Measurements from ENCODE around the gene ZSCAN22. TPM values are rescaled to one million over a fixed set of nuclear protein-coding genes. Genes with fewer than 3 reads are reported as not detected.
"Not testable (repeated sequence)": the region's sequence is repeated elsewhere in the genome, so short reads cannot be mapped to it uniquely, and the experiment has no call there.

Gene ZSCAN22
- total RNA-seq, 1 donor from 2014 or later: 1.5 TPM

- peaks cover 5% of the 10 kb centered on the region for H3K36me3 ChIP-seq
- H3K27ac Mint-ChIP-seq: no peak overlapping the region
- H3K27me3 ChIP-seq: no peaks in the 10 kb centered on the region
- no peak for DNase-seq (ENCODE audit: low spot score)
- H3K4me3 ChIP-seq: no peak overlapping the region
- H3K79me2 ChIP-seq (ENCODE audit: low read depth): peaks cover 27% of the 10 kb centered on the region
- H3K27me3 Mint-ChIP-seq (ENCODE audit: insufficient read depth, low read depth): peaks cover 5% of the 10 kb centered on the region
- H4K20me1 ChIP-seq (ENCODE audit: low read depth): peaks cover 12% of the 10 kb centered on the region
- peaks cover 12% of the 10 kb centered on the region for H3K9me3 Mint-ChIP-seq
- H3K27ac ChIP-seq: no peak overlapping the region
- H3K4me1 Mint-ChIP-seq: peaks cover 18% of the 10 kb centered on the region
- peaks cover 29% of the 10 kb centered on the region for H3F3A ChIP-seq (ENCODE audit: low read depth)
- peaks cover 68% of the 10 kb centered on the region for H3K36me3 Mint-ChIP-seq
- H3K4me2 ChIP-seq: no peak overlapping the region
- H3K9ac ChIP-seq: no peak overlapping the region
- no peak for TF ChIP-seq EZH2phosphoT487 (IDR thresholded peaks at IDR 0.05)
- TF ChIP-seq CTCF (IDR thresholded peaks at IDR 0.05): no peak
- peaks cover 8% of the 10 kb centered on the region for H3K4me1 ChIP-seq
- no peaks in the 10 kb centered on the region for H3K9me3 ChIP-seq (ENCODE audit: low read depth)
- H3K4me3 Mint-ChIP-seq: peak overlapping the region; percentile 53
- H2AFZ ChIP-seq (replicated peaks): no peak overlapping the region
Observed at GRCh38 chr19:58307736-58308135, 19.1 kb upstream of the ZSCAN22 start.

GRCh38 chr19:58310685-58311084 lies 16.1 kb upstream of the ZSCAN22 start:
- H3K9ac ChIP-seq; H3K27ac Mint-ChIP-seq; H3K4me1 Mint-ChIP-seq; H4K20me1 ChIP-seq (ENCODE audit: low read depth); H3K9me3 ChIP-seq (ENCODE audit: low read depth); H3K27me3 ChIP-seq; H3K4me1 ChIP-seq; H3F3A ChIP-seq (ENCODE audit: low read depth); H3K4me3 ChIP-seq; H3K4me2 ChIP-seq; H3K4me3 Mint-ChIP-seq; H2AFZ ChIP-seq (replicated peaks); H3K27ac ChIP-seq; H3K27me3 Mint-ChIP-seq (ENCODE audit: insufficient read depth, low read depth): not testable (repeated sequence)
- Mint-ChIP-seq H3K36me3 (peaks cover 82% of the 10 kb centered on the region), H3K9me3 (peaks cover 14% of the 10 kb centered on the region)
- Histone ChIP-seq H3K36me3 (peaks cover 11% of the 10 kb centered on the region), H3K79me2 (ENCODE audit: low read depth) (peaks cover 23% of the 10 kb centered on the region)
- peak; percentile 63 for TF ChIP-seq CTCF (IDR thresholded peaks at IDR 0.05)
- peak; percentile 58 for DNase-seq (ENCODE audit: low spot score)

GRCh38 chr19:58311345-58311865 lies 15.4 kb upstream of the ZSCAN22 start:
- Mint-ChIP-seq H3K27ac (no peak overlapping the region), H3K4me3 (no peak overlapping the region), H3K4me1 (peaks cover 2% of the 10 kb centered on the region), H3K9me3 (peaks cover 14% of the 10 kb centered on the region), H3K36me3 (peaks cover 79% of the 10 kb centered on the region), H3K27me3 (ENCODE audit: insufficient read depth, low read depth) (peaks cover 2% of the 10 kb centered on the region)
- H3K4me2 ChIP-seq: no peak overlapping the region
- H3K79me2 ChIP-seq (ENCODE audit: low read depth): peaks cover 15% of the 10 kb centered on the region
- H3K4me3 ChIP-seq: no peak overlapping the region
- H3K9ac ChIP-seq: no peak overlapping the region
- H3K27ac ChIP-seq: no peak overlapping the region
- no peak overlapping the region for H2AFZ ChIP-seq (replicated peaks)
- peaks cover 9% of the 10 kb centered on the region for H3F3A ChIP-seq (ENCODE audit: low read depth)
- no peak for DNase-seq (ENCODE audit: low spot score)
- no peaks in the 10 kb centered on the region for H3K4me1 ChIP-seq
- H4K20me1 ChIP-seq (ENCODE audit: low read depth): peaks cover 4% of the 10 kb centered on the region
- H3K9me3 ChIP-seq (ENCODE audit: low read depth): no peaks in the 10 kb centered on the region
- no peaks in the 10 kb centered on the region for H3K27me3 ChIP-seq
- TF ChIP-seq EZH2 (IDR thresholded peaks at IDR 0.05) (no peak), CTCF (IDR thresholded peaks at IDR 0.05) (no peak), EZH2phosphoT487 (IDR thresholded peaks at IDR 0.05) (no peak)
- H3K36me3 ChIP-seq: peaks cover 11% of the 10 kb centered on the region
